ENCODE measurements around the gene ATF6.

The ATF6 gene

DNA sequence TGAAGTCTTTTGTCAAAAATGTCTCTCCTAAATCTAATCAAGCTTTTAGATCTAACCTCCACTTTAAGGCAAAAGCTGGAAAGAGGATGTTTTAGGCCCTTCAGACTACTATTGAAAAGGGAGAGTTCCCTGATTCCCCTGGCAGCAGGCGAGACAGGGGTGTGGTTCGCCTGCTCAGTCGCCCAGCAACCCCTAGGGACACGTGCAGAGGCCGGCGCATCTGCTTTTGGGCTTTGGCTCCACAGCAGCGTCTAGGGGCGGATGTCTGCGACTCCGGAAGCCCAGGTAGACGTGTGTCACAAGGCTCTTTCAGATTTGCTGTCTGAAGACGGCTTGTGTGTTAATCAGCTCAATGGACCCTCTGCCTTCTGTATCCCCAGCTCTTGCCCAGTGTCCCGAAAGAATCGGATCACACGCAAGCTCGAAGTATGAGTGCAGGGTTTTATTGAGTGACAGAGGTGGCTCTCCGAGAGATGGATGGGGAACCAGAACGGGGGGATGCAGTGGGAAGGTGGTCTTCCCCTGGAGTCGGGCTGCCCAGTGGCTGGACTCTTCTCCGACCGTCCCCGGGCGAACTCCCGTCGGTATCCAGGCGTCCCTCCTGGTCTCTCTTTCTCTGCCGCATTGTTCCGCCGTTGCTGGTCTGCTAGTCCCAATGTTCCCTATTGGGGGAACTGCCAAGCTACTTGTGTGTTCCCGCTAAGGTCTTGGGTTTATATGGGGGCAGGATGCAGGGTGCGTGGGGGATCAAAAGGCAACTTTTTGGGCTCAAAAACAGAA, 212.1 kb downstream of the ATF6 start:
- DNase-seq (ENCODE audit: low read depth): peak; percentile 43
- TF ChIP-seq, protein P1, sequence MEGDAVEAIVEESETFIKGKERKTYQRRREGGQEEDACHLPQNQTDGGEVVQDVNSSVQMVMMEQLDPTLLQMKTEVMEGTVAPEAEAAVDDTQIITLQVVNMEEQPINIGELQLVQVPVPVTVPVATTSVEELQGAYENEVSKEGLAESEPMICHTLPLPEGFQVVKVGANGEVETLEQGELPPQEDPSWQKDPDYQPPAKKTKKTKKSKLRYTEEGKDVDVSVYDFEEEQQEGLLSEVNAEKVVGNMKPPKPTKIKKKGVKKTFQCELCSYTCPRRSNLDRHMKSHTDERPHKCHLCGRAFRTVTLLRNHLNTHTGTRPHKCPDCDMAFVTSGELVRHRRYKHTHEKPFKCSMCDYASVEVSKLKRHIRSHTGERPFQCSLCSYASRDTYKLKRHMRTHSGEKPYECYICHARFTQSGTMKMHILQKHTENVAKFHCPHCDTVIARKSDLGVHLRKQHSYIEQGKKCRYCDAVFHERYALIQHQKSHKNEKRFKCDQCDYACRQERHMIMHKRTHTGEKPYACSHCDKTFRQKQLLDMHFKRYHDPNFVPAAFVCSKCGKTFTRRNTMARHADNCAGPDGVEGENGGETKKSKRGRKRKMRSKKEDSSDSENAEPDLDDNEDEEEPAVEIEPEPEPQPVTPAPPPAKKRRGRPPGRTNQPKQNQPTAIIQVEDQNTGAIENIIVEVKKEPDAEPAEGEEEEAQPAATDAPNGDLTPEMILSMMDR (IDR thresholded peaks at IDR 0.05; ENCODE audit: insufficient read depth, low read depth, low read length, missing control alignments): no peak
- H3K4me3 ChIP-seq (ENCODE audit: low read depth, low read length): no peak overlapping the region

DNA sequence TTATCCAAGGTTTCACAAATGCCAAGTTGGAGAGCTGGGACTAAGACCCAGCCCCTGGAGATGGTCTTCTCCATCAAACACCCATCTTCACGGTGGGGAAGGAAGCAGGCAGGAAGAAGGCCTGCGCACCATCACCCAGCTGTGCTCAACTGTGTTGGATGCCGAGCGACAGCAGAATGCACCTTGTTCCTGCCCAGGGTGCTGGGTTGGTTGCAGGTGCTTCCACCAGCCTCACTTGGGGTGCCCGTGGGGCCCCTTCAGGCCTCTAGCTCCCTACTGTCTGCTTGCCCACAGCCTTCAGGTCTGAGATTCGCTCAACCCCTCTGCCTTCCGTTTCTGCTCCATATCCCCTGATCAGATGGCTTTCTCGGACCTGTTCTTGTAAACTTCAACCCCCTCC, 215.0 kb downstream of the ATF6 start:
- TF ChIP-seq, protein P1 (IDR thresholded peaks at IDR 0.05; ENCODE audit: insufficient read depth, low read depth, low read length, missing control alignments): no peak
- no peak overlapping the region for H3K4me3 ChIP-seq (ENCODE audit: low read depth, low read length)
- no peak for DNase-seq (ENCODE audit: low read depth)

DNA sequence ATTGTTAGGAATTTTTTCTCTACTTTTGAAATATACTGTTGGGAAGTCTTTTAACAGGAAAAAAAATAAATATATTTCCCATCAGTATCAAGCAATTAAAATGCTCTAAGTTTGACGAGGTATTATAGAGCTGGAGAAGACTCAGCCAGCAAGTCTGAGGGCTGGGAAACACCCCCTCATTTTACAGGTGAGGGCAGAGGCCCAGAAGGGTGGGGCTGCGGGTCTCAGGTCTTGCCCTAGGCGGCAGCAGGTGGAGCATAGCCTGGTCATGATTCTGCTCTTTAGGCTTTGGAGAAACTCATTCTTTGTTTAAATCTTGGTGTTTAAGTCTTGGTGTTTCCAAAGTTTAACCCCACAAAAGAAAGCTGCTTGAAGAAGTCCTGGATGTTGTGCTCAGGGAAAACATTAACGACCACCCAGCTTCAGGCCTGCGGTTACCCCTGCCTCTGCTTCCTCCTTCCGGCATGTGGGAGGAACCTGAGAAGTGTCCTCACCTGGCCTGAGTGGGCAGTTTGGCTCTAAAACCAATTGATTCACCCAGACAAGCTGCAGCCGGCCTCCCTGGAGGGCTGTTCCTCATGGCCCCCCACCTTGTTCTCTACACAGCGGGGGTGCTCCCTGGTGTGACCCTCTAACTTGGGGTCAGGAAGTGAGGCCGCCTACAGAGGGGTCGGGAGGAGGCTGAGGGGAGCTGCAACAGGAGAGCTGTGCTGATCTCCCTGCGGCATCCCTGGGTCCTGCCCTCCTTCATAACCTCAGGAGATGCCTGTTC, 215.8 kb downstream of the ATF6 start:
- DNase-seq (ENCODE audit: low read depth): no peak
- TF ChIP-seq, protein P1 (IDR thresholded peaks at IDR 0.05; ENCODE audit: insufficient read depth, low read depth, low read length, missing control alignments): no peak

DNA sequence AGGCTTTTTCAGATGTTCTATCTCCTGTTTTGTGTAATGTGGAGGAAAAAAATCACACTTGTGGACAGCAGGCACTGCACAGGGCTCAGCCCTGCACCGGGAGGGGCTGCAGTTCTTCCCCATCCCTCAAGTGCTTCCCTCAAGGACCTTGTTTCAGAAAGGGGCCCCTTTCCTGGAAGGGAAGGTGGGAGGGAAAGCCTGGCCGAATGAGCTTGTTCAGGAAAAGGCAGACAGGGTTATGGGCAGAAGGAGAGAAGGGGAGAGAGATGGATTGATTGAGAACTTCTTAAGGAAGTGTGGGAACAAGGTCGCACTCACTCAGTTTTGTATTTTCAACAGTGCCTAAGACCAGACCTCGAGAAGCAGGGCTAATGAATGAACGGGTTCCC, 216.4 kb downstream of the ATF6 start:
- DNase-seq (ENCODE audit: low read depth): no peak
- TF ChIP-seq, protein P1 (IDR thresholded peaks at IDR 0.05; ENCODE audit: insufficient read depth, low read depth, low read length, missing control alignments): no peak
- no peak overlapping the region for H3K4me3 ChIP-seq (ENCODE audit: low read depth, low read length)

More for the DNA sequence above, 215.8 kb downstream of the ATF6 start:
- H3K4me3 ChIP-seq (ENCODE audit: low read depth, low read length): no peak overlapping the region

DNA sequence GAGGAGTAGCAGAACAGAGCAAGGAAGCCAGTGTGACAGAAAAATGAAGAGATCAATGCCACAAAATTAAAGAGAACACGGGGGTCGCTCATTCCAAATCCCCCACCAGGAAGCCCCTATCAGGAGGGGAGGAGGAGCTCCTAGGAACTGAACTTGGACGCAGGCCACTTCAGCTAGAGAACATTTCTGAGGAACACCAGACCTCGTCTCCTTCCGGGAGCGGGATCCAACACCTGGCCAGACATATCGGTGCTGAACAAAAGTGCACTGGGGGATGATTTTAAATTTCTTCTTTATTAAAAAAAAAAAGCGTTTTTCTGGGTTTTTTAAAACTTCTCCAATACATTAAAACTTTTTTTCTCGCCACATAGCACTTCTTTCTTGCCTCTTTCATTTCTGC, 216.8 kb downstream of the ATF6 start:
- no peak for DNase-seq (ENCODE audit: low read depth)
- no peak overlapping the region for H3K4me3 ChIP-seq (ENCODE audit: low read depth, low read length)
- TF ChIP-seq, protein P1 (IDR thresholded peaks at IDR 0.05; ENCODE audit: insufficient read depth, low read depth, low read length, missing control alignments): no peak

DNA sequence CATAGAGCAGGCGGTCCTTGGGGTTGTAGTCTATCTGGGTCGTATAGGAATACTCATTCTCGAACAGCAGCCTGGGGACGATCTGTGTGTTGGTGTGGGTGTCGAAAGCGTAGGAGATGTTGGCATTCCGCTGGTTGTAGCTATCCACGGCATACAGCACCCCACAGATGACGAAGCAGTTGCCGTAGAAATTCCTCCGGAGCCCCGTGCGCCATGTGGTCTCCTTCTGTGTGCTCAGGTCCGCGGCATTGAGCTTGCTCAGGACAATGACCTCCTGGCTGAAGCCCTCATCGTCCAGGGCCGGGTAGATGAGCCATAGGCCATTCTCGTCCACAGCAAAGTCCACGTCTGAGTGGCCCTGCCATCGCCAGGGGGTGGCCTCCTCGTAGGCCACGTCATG, 217.6 kb downstream of the ATF6 start:
- no peak for DNase-seq (ENCODE audit: low read depth)
- TF ChIP-seq, protein P1 (IDR thresholded peaks at IDR 0.05; ENCODE audit: insufficient read depth, low read depth, low read length, missing control alignments): no peak
- no peak overlapping the region for H3K4me3 ChIP-seq (ENCODE audit: low read depth, low read length)
